Measurements from ENCODE around the gene AP5Z1.

The AP5Z1 gene

DNA sequence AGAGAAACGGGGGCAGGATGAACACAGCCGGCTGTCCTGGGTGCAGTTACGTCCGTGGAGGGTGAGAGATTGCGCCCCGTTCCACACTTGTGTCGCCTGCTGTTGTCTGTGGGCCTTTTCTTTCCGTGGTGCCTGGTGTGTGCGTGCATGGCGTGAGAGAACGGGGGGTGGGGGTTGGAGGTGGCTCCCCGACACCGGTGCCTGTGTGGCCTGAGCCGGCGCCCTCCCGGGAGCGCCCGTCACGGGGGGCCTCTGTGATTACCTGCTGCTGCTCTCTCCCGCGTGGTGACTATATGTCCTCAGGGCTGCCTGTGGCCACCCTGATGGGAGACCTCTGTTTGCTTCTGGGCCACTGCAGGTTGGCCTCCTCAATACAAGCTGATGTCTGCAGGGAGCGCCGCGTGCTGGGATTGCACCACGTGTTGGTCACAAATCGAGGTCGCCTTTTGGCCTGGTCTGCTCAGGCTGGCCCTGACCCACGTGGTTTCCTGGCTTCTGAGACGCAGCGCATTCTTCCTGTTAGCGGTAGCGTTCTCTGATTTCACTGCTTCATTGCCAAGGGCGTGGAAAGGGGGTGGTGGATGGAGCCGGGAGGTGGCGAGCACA lies 10.9 kb upstream of the AP5Z1 start:
- Histone ChIP-seq H3K27me3 (ENCODE audit: insufficient read depth, poor library complexity, severe bottlenecking) (no peaks in the 10 kb centered on the region), H3K4me3 (replicated peaks; ENCODE audit: insufficient read depth, low read length) (no peak overlapping the region), H3K27ac (replicated peaks) (no peak overlapping the region)
- DNase-seq (ENCODE audit: low read depth in 1 of 2, low spot score in 1 of 2): no peak
- TF ChIP-seq SPI1 (IDR thresholded peaks at IDR 0.05; ENCODE audit: borderline replicate concordance, low read depth) (no peak), GABPA (IDR thresholded peaks at IDR 0.05; ENCODE audit: low read depth) (no peak), POLR2AphosphoS5 (IDR thresholded peaks at IDR 0.05; ENCODE audit: low read depth) (no peak)
- TF ChIP-seq, protein P1, sequence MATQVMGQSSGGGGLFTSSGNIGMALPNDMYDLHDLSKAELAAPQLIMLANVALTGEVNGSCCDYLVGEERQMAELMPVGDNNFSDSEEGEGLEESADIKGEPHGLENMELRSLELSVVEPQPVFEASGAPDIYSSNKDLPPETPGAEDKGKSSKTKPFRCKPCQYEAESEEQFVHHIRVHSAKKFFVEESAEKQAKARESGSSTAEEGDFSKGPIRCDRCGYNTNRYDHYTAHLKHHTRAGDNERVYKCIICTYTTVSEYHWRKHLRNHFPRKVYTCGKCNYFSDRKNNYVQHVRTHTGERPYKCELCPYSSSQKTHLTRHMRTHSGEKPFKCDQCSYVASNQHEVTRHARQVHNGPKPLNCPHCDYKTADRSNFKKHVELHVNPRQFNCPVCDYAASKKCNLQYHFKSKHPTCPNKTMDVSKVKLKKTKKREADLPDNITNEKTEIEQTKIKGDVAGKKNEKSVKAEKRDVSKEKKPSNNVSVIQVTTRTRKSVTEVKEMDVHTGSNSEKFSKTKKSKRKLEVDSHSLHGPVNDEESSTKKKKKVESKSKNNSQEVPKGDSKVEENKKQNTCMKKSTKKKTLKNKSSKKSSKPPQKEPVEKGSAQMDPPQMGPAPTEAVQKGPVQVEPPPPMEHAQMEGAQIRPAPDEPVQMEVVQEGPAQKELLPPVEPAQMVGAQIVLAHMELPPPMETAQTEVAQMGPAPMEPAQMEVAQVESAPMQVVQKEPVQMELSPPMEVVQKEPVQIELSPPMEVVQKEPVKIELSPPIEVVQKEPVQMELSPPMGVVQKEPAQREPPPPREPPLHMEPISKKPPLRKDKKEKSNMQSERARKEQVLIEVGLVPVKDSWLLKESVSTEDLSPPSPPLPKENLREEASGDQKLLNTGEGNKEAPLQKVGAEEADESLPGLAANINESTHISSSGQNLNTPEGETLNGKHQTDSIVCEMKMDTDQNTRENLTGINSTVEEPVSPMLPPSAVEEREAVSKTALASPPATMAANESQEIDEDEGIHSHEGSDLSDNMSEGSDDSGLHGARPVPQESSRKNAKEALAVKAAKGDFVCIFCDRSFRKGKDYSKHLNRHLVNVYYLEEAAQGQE (IDR thresholded peaks at IDR 0.05; ENCODE audit: insufficient replicate concordance, low read depth): no peak
- TF ChIP-seq, protein P2, sequence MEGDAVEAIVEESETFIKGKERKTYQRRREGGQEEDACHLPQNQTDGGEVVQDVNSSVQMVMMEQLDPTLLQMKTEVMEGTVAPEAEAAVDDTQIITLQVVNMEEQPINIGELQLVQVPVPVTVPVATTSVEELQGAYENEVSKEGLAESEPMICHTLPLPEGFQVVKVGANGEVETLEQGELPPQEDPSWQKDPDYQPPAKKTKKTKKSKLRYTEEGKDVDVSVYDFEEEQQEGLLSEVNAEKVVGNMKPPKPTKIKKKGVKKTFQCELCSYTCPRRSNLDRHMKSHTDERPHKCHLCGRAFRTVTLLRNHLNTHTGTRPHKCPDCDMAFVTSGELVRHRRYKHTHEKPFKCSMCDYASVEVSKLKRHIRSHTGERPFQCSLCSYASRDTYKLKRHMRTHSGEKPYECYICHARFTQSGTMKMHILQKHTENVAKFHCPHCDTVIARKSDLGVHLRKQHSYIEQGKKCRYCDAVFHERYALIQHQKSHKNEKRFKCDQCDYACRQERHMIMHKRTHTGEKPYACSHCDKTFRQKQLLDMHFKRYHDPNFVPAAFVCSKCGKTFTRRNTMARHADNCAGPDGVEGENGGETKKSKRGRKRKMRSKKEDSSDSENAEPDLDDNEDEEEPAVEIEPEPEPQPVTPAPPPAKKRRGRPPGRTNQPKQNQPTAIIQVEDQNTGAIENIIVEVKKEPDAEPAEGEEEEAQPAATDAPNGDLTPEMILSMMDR (IDR thresholded peaks at IDR 0.05; ENCODE audit: insufficient read depth, low read length): no peak

DNA sequence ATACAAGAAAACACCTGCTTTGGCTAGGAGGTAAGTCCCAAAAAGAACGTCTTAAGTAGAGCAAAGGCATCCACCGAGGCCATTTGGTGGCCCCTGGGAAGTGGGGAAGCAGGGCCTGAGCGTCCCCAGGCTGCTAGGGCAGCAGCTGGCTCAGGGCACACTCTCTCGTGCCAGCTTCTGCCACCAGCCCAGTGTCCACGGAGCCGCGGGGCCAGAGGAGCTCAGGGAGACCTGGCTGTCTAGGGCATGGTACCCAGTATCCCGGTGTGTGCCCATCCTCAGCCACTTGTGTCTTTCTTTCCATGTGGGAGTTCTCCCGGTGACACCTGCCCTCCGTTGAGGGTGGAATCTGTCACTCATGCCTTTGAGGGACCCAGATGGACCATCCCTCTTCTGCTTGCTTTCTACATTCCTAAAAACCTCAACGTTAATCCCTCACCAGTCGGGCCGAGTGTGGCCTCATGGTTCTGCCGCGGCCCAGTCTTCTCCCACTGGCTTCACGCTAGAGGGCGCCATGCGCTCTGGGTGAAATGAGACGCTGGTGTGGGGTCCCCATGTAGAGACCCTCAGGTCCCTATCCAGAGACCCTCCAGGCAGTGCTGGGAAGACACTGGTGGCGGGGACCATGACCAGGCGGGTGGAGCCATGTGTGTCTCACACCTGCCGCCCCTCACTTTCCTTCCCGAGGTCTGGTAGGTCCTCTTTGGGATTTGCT lies 9.5 kb upstream of the AP5Z1 start:
- TF ChIP-seq GABPA (IDR thresholded peaks at IDR 0.05; ENCODE audit: low read depth): no peak
- TF ChIP-seq POLR2AphosphoS5 (IDR thresholded peaks at IDR 0.05; ENCODE audit: low read depth): no peak
- no peak for TF ChIP-seq SPI1 (IDR thresholded peaks at IDR 0.05; ENCODE audit: borderline replicate concordance, low read depth)
- TF ChIP-seq, protein P1 (IDR thresholded peaks at IDR 0.05; ENCODE audit: insufficient replicate concordance, low read depth): no peak
- TF ChIP-seq, protein P2 (IDR thresholded peaks at IDR 0.05; ENCODE audit: insufficient read depth, low read length): no peak
- DNase-seq (ENCODE audit: low read depth in 1 of 2, low spot score in 1 of 2): no peak
- Histone ChIP-seq H3K27me3 (ENCODE audit: insufficient read depth, poor library complexity, severe bottlenecking) (no peaks in the 10 kb centered on the region), H3K27ac (replicated peaks) (no peak overlapping the region), H3K4me3 (replicated peaks; ENCODE audit: insufficient read depth, low read length) (no peak overlapping the region)

DNA sequence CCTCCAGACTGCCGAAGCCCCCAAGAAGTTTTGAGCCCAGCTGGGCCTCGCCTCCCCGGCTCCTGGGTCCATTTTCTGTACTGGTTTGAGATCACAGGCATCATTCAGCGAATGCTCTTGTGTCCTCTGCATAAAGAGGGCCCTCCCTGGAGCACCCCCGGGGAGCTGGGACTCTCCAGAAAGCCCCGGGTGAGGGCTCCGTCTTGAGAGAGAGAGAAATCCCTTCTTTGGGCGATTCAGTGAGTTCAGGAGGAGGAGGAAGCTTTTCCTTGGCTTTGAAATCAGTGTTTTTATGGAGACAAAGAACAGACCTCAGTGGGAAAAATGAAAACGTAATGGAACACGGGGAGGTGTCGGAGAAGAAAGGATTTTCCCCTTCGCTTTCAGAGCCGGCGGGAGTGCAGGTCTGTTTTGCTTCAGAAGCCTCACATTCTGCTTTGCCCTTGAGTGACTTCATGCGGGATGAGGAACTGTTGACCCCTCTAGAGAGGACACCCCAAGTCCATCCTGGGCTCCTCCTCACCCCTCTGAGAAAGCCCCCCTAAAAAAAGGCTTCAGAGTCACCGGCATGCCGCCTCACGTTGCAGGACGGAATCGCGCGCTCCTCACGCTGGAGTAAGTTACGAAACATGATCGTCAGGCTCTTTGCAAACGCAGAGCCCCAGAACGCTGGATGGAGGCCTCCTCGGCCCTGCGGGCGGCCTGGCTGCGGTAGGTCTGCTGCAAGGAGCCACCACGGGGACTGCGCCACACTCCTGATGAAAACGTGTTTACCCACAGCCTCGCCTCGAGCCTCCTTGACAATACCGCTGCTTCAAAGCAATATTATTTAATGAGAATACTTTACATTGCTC lies 8.5 kb upstream of the AP5Z1 start:
- Histone ChIP-seq H3K27ac (replicated peaks) (no peak overlapping the region), H3K27me3 (ENCODE audit: insufficient read depth, poor library complexity, severe bottlenecking) (no peaks in the 10 kb centered on the region), H3K4me3 (replicated peaks; ENCODE audit: insufficient read depth, low read length) (no peak overlapping the region)
- TF ChIP-seq, protein P1 (IDR thresholded peaks at IDR 0.05; ENCODE audit: insufficient replicate concordance, low read depth): no peak
- TF ChIP-seq SPI1 (IDR thresholded peaks at IDR 0.05; ENCODE audit: borderline replicate concordance, low read depth) (no peak), POLR2AphosphoS5 (IDR thresholded peaks at IDR 0.05; ENCODE audit: low read depth) (no peak), GABPA (IDR thresholded peaks at IDR 0.05; ENCODE audit: low read depth) (no peak)
- TF ChIP-seq, protein P2 (IDR thresholded peaks at IDR 0.05; ENCODE audit: insufficient read depth, low read length): no peak
- no peak for DNase-seq (ENCODE audit: low read depth in 1 of 2, low spot score in 1 of 2)
